Placental epithelial cell (primary cell): ENCODE measurements around the gene OR2W3. TPM values are rescaled to one million over a fixed set of nuclear protein-coding genes. Genes with fewer than 3 reads are reported as not detected.

Source experiments
- total RNA-seq: library from RNA; depleted of rRNA; stranded (reverse); fragments of >200 nt; gene quantifications from 2 replicates; pipeline ENCODE4 v1.2.3, GENCODE V29; 2012

OR2W3 gene
- 1.6 and 6.2 TPM in 2 replicates for total RNA-seq

GRCh38 chr1:247895163-247895637 lies at the start of gene OR2W3:
Gene OR2W3, plus strand, starts transcription at chr1:247895587. Its CDS starts 0 bp downstream, at chr1:247895587.

GRCh38 chr1:247857069-247857984 lies 38.1 kb upstream of the OR2W3 start, which contains the start of gene TRIM58:
Gene TRIM58, plus strand, starts transcription at chr1:247857187. Its CDS starts 60 bp downstream, at chr1:247857247.

GRCh38 chr1:247919952-247920351 lies 24.6 kb downstream of the OR2W3 start, which contains the start of gene OR2T8:
Gene OR2T8, plus strand, starts transcription at chr1:247920252. Its CDS starts 766 bp downstream, at chr1:247921018.

GRCh38 chr1:247924868-247925267 lies 29.5 kb downstream of the OR2W3 start, which contains the start of gene OR2AJ1:
Gene OR2AJ1, plus strand, starts transcription at chr1:247924889. Its CDS starts 8,880 bp downstream, at chr1:247933769.

Other genes with a start within 250 kb of the OR2W3 start
- not detected in 2 replicates for gene OR13G1, start 215.8 kb upstream of the OR2W3 start, total RNA-seq
- gene OR6F1, start 178.9 kb upstream of the OR2W3 start, total RNA-seq, result not detected in 2 replicates
- not detected in 2 replicates for gene OR14K1, start 157.0 kb upstream of the OR2W3 start, total RNA-seq
- not detected in 2 replicates for gene OR14A2, start 147.4 kb upstream of the OR2W3 start, total RNA-seq
- not detected in 2 replicates for gene OR1C1, start 135.0 kb upstream of the OR2W3 start, total RNA-seq
- not detected in 2 replicates for gene OR14A16, start 71.5 kb upstream of the OR2W3 start, total RNA-seq
- gene OR11L1, start 53.7 kb upstream of the OR2W3 start, total RNA-seq, result not detected in 2 replicates
- gene TRIM58, start 38.4 kb upstream of the OR2W3 start, total RNA-seq, result 3.1 and 18.8 TPM in 2 replicates
- gene OR2T8, start 24.7 kb downstream of the OR2W3 start, total RNA-seq, result 0.98 TPM in 1 of 2 replicates, not detected in the other
- gene OR2AJ1, start 29.3 kb downstream of the OR2W3 start, total RNA-seq, result under 0.01 and 0.11 TPM in 2 replicates
- 0.39 TPM in 1 of 2 replicates, not detected in the other for gene OR2L8, start 53.3 kb downstream of the OR2W3 start, total RNA-seq
- not detected in 2 replicates for gene OR2AK2, start 69.6 kb downstream of the OR2W3 start, total RNA-seq
- gene OR2L5, start 118.1 kb downstream of the OR2W3 start, total RNA-seq, result 0.11 TPM in 1 of 2 replicates, not detected in the other
- gene OR2L2, start 134.5 kb downstream of the OR2W3 start, total RNA-seq, result not detected in 2 replicates
- gene OR2L3, start 151.2 kb downstream of the OR2W3 start, total RNA-seq, result not detected in 2 replicates
- not detected in 2 replicates for gene OR2L13, start 199.6 kb downstream of the OR2W3 start, total RNA-seq
- not detected in 2 replicates for gene OR2M5, start 249.6 kb downstream of the OR2W3 start, total RNA-seq